ENCODE data around the gene TUFM. TPM values are rescaled to one million over a fixed set of nuclear protein-coding genes. Genes with fewer than 3 reads are reported as not detected.

Gene TUFM
- total RNA-seq, 1 experiment from 2014 or later = 296 TPM

GRCh38 chr16:28877655-28878000 lies 31.5 kb upstream of the TUFM start:
- DNase-seq (ENCODE audit: low spot score) (no peak), ATAC-seq (no peak)
- H3K27me3 Mint-ChIP-seq (ENCODE audit: low read depth) = peaks cover 28% of the 10 kb centered on the region
- H3K9me3 Mint-ChIP-seq = no peaks in the 10 kb centered on the region
- H3K36me3 Mint-ChIP-seq = peaks cover 2% of the 10 kb centered on the region; the same call in 1 of the 2 replicates
- H3K27ac Mint-ChIP-seq = no peak overlapping the region
- ChIA-PET CTCF (interaction anchor here (0.5 to 1.0 kb wide), 2 partner anchors 34 to 68 kb away, joined by 3 to 4 read pairs; no protein-coding TSS in a partner anchor), POLR2A (no interaction called here)
- peaks cover 27% of the 10 kb centered on the region for H3K4me1 Mint-ChIP-seq
- peak overlapping the region; percentile 20; the same call in 1 of the 2 replicates for H3K4me3 Mint-ChIP-seq
- TF ChIP-seq SP1 (CRISPR knock-in tag; conservative IDR thresholded peaks at IDR 0.05) (no peak), MYBL2 (CRISPR knock-in tag; IDR thresholded peaks at IDR 0.05) (no peak), ATF2 (CRISPR knock-in tag; IDR thresholded peaks at IDR 0.05; ENCODE audit: borderline replicate concordance, low read depth) (no peak), ESRRA (CRISPR knock-in tag; IDR thresholded peaks at IDR 0.05; ENCODE audit: borderline replicate concordance) (no peak)

- POLR2A ChIA-PET = no interaction called here
- Mint-ChIP-seq H3K9me3 (no peaks in the 10 kb centered on the region), H3K4me3 (no peak overlapping the region; the same call in 1 of the 2 replicates), H3K36me3 (peaks cover 2% of the 10 kb centered on the region; the same call in 1 of the 2 replicates), H3K4me1 (peaks cover 24% of the 10 kb centered on the region), H3K27ac (no peak overlapping the region; the same call in 1 of the 2 replicates), H3K27me3 (ENCODE audit: low read depth) (peaks cover 24% of the 10 kb centered on the region)
- DNase-seq (ENCODE audit: low spot score) = no peak
- CTCF ChIA-PET = interaction anchor here (0.5 to 1.0 kb wide), 2 partner anchors 68 to 1256 kb away, joined by 3 to 4 read pairs; no protein-coding TSS in a partner anchor
- ATAC-seq = no peak
- TF ChIP-seq FOXP4 (CRISPR knock-in tag; IDR thresholded peaks at IDR 0.05) = no peak
- no peak for TF ChIP-seq TEAD1 (CRISPR knock-in tag; IDR thresholded peaks at IDR 0.05)
- TF ChIP-seq ZNF396 (CRISPR knock-in tag; IDR thresholded peaks at IDR 0.05; ENCODE audit: borderline replicate concordance) = no peak
Observed at GRCh38 chr16:28876973-28877654, 31.0 kb upstream of the TUFM start.

- ATAC-seq (no peak), DNase-seq (ENCODE audit: low spot score) (no peak)
- Mint-ChIP-seq H3K36me3 (peaks cover 2% of the 10 kb centered on the region; the same call in 1 of the 2 replicates), H3K4me3 (no peak overlapping the region), H3K27ac (no peak overlapping the region), H3K9me3 (no peaks in the 10 kb centered on the region), H3K4me1 (peaks cover 22% of the 10 kb centered on the region), H3K27me3 (ENCODE audit: low read depth) (peaks cover 15% of the 10 kb centered on the region)
- TF ChIP-seq SMAD3 (CRISPR knock-in tag; IDR thresholded peaks at IDR 0.05; ENCODE audit: borderline replicate concordance) (no peak), E2F5 (CRISPR knock-in tag; IDR thresholded peaks at IDR 0.05) (no peak), IRF2 (CRISPR knock-in tag; IDR thresholded peaks at IDR 0.05; ENCODE audit: borderline replicate concordance, low read depth) (no peak), ZNF512 (CRISPR knock-in tag; IDR thresholded peaks at IDR 0.05; ENCODE audit: borderline replicate concordance) (no peak), NR3C1 (CRISPR knock-in tag; conservative IDR thresholded peaks at IDR 0.05; ENCODE audit: low read depth) (no peak)
- POLR2A ChIA-PET = interaction anchor here (1.2 kb wide), 2 partner anchors 18 to 55 kb away, joined by 3 to 4 read pairs; no protein-coding TSS in a partner anchor
- CTCF ChIA-PET = interaction anchor here (1.0 to 1.7 kb wide), 5 partner anchors 10 to 75 kb away, joined by 3 to 10 read pairs (median 4); partner anchors contain the start of gene NFATC2IP
Observed at GRCh38 chr16:28876019-28876659, 30.0 kb upstream of the TUFM start.

Measured in WTC11 (cell line).